HuH-7.5 (cell line): ENCODE data around the gene IFI27L1.

Experiments used
- DNase-seq: peaks from one replicate; pipeline ENCODE4 v3.0.0; 2011; ENCODE audit warnings: low spot score

Gene IFI27L1

GRCh38 chr14:94132285-94132887 is 51.3 kb downstream of the IFI27L1 start:
- peak; percentile 41 for DNase-seq

GRCh38 chr14:94135476-94135875 is 54.4 kb downstream of the IFI27L1 start:
- DNase-seq = no peak

DNA sequence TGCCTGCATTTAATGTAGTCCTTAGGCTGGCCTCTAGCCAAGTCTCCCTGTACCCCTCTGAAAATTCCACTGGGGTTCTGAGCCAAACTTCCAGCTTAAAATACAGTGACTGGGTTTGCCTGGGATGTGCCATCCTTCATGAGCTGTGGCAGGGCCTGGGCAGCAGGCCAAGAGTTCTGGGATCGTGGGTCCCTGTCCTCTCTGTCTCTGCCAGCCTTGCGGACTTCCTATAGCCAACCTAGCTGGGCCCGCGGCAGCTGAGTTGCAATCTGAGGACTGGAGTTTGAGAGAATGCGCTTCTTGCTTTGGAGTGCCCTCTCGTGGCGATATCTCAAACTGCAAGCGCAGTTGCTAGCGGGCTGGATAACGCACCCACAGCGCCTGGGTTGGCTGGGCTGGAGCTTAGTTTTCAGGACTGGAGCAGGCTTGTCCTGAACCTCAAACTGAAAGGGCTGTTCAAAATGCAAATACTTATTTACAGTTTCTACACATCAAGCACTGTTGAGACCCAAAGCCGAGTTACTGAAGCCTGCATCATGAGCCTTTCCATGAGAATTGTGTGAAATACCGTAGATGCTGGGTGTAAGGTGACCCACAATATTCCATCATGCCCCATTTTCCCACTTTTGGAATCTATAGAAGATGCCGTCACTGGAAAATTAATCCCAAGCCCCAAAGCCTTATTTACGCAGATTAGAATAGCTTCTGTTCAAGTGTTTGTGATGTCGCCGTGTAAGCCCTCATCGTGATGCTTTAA is 55.6 kb downstream of the IFI27L1 start:
- DNase-seq = peak; percentile 54

GRCh38 chr14:94138251-94138650 is 57.1 kb downstream of the IFI27L1 start:
- no peak for DNase-seq

- DNase-seq = no peak
Observed at GRCh38 chr14:94139006-94139405, 57.9 kb downstream of the IFI27L1 start.

GRCh38 chr14:94139421-94139820 is 58.3 kb downstream of the IFI27L1 start:
- DNase-seq = no peak

DNA sequence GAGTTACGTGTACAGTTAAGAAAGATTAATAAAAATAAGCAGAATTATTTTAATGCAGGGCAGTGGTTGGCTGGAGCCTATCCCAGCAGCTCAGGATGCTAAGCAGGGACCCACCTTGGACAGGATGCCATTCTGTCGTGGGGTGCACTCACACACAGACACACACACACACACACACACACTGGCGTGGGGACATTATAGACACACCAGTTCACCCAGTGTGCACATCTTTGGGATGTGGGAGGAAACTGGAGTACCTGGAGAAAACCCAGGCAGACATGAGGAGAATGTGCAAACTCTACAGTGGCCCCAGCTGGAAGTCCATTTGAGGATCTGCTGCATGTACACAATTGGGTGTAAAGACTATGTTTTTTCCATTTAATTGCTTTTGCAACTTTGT is 61.1 kb downstream of the IFI27L1 start:
- DNase-seq = no peak

DNA sequence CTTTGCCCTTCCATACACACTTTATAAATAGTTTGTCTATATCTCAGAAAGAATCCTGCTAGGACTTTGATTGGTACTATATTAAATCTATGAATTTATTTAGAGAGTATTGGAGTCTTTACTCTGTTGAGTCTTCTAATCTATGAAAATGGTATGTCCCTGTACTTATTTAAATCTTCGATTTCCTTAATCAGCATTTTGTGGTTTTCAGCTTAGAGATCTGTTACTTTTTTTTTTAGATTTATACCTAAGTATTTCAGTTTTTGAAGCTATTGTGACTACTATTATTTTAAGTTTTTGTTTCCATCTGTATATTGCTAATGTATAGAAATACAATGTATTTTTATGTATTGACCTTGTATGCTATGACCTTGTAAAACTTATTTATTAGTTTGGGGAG is 61.7 kb downstream of the IFI27L1 start:
- DNase-seq = no peak

DNA sequence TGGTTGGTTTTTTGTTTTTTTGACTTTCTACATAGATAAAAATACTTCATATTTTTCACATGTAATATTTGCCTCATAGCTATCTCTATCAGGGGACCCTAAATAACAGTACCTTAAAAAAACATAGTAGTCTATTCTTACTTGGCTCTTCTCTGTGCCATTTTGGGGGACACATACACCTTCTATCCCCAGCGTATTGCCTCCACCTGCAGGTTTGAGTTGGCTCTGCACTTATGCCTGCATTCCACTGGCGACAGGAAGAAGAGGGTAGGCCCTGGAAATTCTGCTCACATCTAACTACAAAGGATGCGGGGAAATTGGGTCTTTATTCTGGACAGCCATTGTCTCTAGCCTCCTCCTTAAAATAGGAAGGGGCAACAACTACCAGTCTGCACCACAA is 62.1 kb downstream of the IFI27L1 start:
- no peak for DNase-seq

DNA sequence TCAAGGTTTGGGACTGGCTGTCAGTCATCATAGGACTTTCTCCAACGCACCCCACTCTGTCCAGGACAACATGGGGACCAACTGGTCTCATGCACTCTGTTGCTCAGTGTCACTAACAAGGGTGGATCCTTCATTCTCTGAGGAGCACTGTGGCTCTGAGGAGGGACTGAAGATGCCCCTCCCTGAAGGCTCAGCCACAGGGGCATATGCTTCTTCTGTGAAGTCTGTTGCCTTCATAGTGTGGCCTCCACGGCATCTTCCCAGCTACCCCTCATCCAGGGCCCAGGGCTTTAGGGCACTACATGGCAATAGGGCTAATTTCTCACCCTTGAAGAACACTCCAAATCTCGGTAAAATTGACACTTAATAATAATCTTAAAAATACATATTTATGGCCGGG is 62.6 kb downstream of the IFI27L1 start:
- no peak for DNase-seq

GRCh38 chr14:94144765-94145164 is 63.7 kb downstream of the IFI27L1 start:
- no peak for DNase-seq

DNA sequence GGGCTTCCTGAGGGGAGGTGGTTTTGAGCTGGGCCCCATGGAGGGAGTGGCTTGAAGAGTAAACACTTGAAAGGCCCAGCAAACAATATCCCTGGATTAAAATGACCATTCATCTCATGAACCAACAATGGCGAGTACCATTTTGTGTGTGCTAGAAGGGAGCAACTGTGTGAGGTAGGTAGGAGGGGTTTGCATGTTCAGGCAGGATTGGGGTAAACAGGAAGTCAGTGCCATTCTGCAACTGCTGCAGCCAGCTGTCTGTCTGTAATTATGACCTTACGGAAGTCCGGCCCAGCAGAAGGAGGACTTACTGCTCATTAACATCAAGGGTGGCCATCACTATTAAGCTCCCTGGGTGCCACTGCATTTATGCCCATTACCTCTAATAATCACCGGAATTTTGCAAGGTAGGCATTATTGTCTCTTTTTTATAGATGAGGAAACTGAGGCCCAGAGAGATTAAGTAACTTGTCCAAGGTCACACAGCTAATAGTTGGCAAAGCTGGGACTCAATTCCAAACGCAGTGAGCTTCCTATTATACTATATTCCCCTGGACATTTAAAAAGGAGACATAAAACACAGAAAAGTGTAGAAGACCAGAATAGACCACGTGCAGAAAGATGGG is 64.9 kb downstream of the IFI27L1 start:
- no peak for DNase-seq
